HepG2 (cell line): Measurements from ENCODE around the gene SLC2A10. TPM values are rescaled to one million over a fixed set of nuclear protein-coding genes. Genes with fewer than 3 reads are reported as not detected.

Source experiments
- EED ChIP-seq: sonication (generic); formaldehyde crosslinking; IDR thresholded peaks from 2 replicates; pipeline ENCODE4 v1.5.0; 2020; ENCODE audit warnings: mild to moderate bottlenecking, missing genetic modification reagents
- IKZF5 ChIP-seq: IDR thresholded peaks from 2 replicates; pipeline ENCODE4 v1.6.1; 2018; ENCODE audit warnings: missing genetic modification reagents, mild to moderate bottlenecking, missing compliant biosample characterization
- MAX ChIP-seq: IDR thresholded peaks from 2 replicates; pipeline ENCODE4 v1.6.1; 2012; ENCODE audit warnings: inconsistent platforms
- NKX3-1 ChIP-seq: sonication (generic); formaldehyde crosslinking; IDR thresholded peaks from 2 replicates; pipeline ENCODE4 v1.5.0; 2020; ENCODE audit warnings: missing genetic modification reagents
- PBX2 ChIP-seq: IDR thresholded peaks from 2 replicates; pipeline ENCODE4 v1.6.1; 2016; ENCODE audit warnings: control low read depth
- PHF21A ChIP-seq: sonication (generic); formaldehyde crosslinking; IDR thresholded peaks from 2 replicates; pipeline ENCODE4 v1.5.0; 2020; ENCODE audit warnings: mild to moderate bottlenecking, missing genetic modification reagents
- PLRG1 ChIP-seq: fragments of 450-650 bp; conservative IDR thresholded peaks from 2 replicates; pipeline ENCODE4 v1.6.1; 2016
- POGZ ChIP-seq: sonication (generic); formaldehyde crosslinking; IDR thresholded peaks from 2 replicates; pipeline ENCODE4 v1.4.0; 2020; ENCODE audit warnings: mild to moderate bottlenecking, missing genetic modification reagents
- RARG ChIP-seq: sonication (generic); formaldehyde crosslinking; IDR thresholded peaks from 2 replicates; pipeline ENCODE4 v1.4.0; 2020; ENCODE audit warnings: low read depth, mild to moderate bottlenecking, missing genetic modification reagents
- TOPORS ChIP-seq: sonication (generic); formaldehyde crosslinking; IDR thresholded peaks from 2 replicates; pipeline ENCODE4 v1.8.0; 2023; ENCODE audit warnings: mild to moderate bottlenecking, missing genetic modification reagents
- ZBTB7A ChIP-seq: sonication (generic); formaldehyde crosslinking; IDR thresholded peaks from 2 replicates; pipeline ENCODE4 v1.8.0; 2022; ENCODE audit warnings: mild to moderate bottlenecking, missing genetic modification reagents
- ZFP36L2 ChIP-seq: sonication (generic); formaldehyde crosslinking; IDR thresholded peaks from 2 replicates; pipeline ENCODE4 v1.4.0; 2020; ENCODE audit warnings: missing genetic modification reagents
- ZFP37 ChIP-seq: sonication (generic); formaldehyde crosslinking; IDR thresholded peaks from 2 replicates; pipeline ENCODE4 v1.4.0; 2020; ENCODE audit warnings: missing genetic modification reagents, borderline replicate concordance
- ZFY ChIP-seq: sonication (generic); formaldehyde crosslinking; IDR thresholded peaks from 2 replicates; pipeline ENCODE4 v1.4.0; 2020; ENCODE audit warnings: missing genetic modification reagents
- ZMAT3 ChIP-seq: sonication (generic); formaldehyde crosslinking; conservative IDR thresholded peaks from 2 replicates; pipeline ENCODE4 v1.7.0; 2021; ENCODE audit warnings: missing genetic modification reagents
- ZNF180 ChIP-seq: sonication (generic); formaldehyde crosslinking; IDR thresholded peaks from 2 replicates; pipeline ENCODE4 v1.4.0; 2020; ENCODE audit warnings: low read depth, missing genetic modification reagents, borderline replicate concordance
- ZNF264 ChIP-seq: sonication (generic); formaldehyde crosslinking; IDR thresholded peaks from 2 replicates; pipeline ENCODE4 v1.4.0; 2020; ENCODE audit warnings: missing genetic modification reagents
- ZNF30 ChIP-seq: sonication (generic); formaldehyde crosslinking; IDR thresholded peaks from 2 replicates; pipeline ENCODE4 v1.5.0; 2020; ENCODE audit warnings: mild to moderate bottlenecking, missing genetic modification reagents
- ZNF34 ChIP-seq: sonication (generic); formaldehyde crosslinking; IDR thresholded peaks from 2 replicates; pipeline ENCODE4 v1.4.0; 2020; ENCODE audit warnings: mild to moderate bottlenecking, missing genetic modification reagents, borderline replicate concordance
- ZNF83 ChIP-seq: sonication (generic); formaldehyde crosslinking; IDR thresholded peaks from 2 replicates; pipeline ENCODE4 v1.4.0; 2020; ENCODE audit warnings: missing genetic modification reagents, mild to moderate bottlenecking, borderline replicate concordance
- polyA plus RNA-seq, 8 experiments: library from polyadenylated mRNA; depleted of rRNA in 3 of 8; stranded (reverse) in 7 of 8; unstranded in 1 of 8; fragments of >200 nt; fragmentation: Illumina TruSeq in 4 of 8; extraction: Trizol in 4 of 8; gene quantifications; 2 replicates each; pipeline versions ENCODE4 v1.2.1 to v1.2.3, GENCODE V29; 2011 to 2016; ENCODE audit warnings: low read depth in 4 of 8, missing spikeins in 1 of 8, mixed read lengths in 1 of 8; ENCODE audit not compliant: insufficient read depth in 1 of 8
- total RNA-seq, 5 experiments: library from RNA; depleted of rRNA; stranded (reverse); fragments of >200 nt; fragmentation: Illumina TruSeq; extraction: Trizol; gene quantifications; 2 replicates each; pipeline ENCODE4 v1.2.3, GENCODE V29; 2016; ENCODE audit warnings: low read depth in 1 of 5
- TF ChIP-seq, protein P1 (sequence below): sonication (generic); formaldehyde crosslinking; IDR thresholded peaks from 2 replicates; pipeline ENCODE4 v1.4.0; 2020; ENCODE audit warnings: low read depth, mild to moderate bottlenecking, missing genetic modification reagents
- TF ChIP-seq, protein P2 (sequence below): sonication (generic); formaldehyde crosslinking; IDR thresholded peaks from 2 replicates; pipeline ENCODE4 v1.8.1; 2022; ENCODE audit warnings: low read depth, mild to moderate bottlenecking, missing genetic modification reagents

SLC2A10 gene
- total and polyA plus RNA-seq, 2 of the 13 experiments (the other 11 are each of a cell fraction or from before 2014, with no cell fraction given) = 16.0 to 18.4 TPM

DNA sequence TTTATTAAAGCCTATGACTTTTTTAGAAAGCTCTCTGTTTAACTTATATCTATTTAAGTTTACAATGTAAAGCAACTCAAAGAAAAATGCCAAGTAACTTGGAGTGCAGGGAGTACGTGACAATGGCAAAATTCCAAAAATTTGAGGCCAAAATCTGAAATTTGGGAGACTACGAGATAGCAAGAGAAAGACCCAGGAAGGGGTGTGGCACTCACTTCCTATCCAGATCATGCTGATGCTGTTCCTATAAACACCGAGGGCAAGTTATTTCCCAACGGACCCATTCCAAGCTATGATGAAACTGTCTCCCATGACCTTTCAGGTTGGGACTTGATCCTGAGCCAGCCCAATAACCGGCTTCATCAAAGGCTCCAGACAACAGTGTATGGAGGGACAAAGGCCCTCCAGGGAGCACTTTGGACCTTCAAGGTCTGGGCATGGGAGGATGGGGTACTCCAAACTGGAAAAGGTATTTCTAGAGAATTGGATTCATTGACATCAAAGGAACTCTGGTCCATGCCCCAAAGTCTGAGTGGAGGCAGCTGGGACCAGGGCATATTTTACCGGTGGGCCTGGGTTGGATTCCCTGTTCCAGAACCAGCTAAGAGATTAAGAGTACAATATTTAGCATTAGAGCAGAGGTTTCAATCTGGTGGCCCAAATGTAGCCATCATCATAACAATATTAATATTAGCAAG, 42.5 kb upstream of the SLC2A10 start (continued):
- TF ChIP-seq MAX (peak; percentile 84), PLRG1 (no peak), ZBTB7A (peak; percentile 92), ZFP37 (CRISPR knock-in tag) (peak; percentile 98), ZFP36L2 (CRISPR knock-in tag) (0 out of 2 replicates have a peak, but pooled peaks have one; percentile 27), RARG (CRISPR knock-in tag) (no peak; the same call in 1 of the 2 replicates), IKZF5 (CRISPR knock-in tag) (peak; percentile 100), PBX2 (peak; percentile 7; the same call in 1 of the 2 replicates), ZNF180 (CRISPR knock-in tag) (no peak), ZNF34 (CRISPR knock-in tag) (peak; percentile 93; the same call in 1 of the 2 replicates), NKX3-1 (peak; percentile 98), PHF21A (peak; percentile 100), EED (CRISPR knock-in tag) (no peak), ZNF83 (CRISPR knock-in tag) (no peak), TOPORS (CRISPR knock-in tag) (no peak), ZMAT3 (CRISPR knock-in tag) (peak; percentile 96), POGZ (peak; percentile 100), ZNF30 (CRISPR knock-in tag) (no peak), ZFY (CRISPR knock-in tag) (peak; percentile 69), ZNF264 (CRISPR knock-in tag) (peak; percentile 99)
- TF ChIP-seq, protein P1, sequence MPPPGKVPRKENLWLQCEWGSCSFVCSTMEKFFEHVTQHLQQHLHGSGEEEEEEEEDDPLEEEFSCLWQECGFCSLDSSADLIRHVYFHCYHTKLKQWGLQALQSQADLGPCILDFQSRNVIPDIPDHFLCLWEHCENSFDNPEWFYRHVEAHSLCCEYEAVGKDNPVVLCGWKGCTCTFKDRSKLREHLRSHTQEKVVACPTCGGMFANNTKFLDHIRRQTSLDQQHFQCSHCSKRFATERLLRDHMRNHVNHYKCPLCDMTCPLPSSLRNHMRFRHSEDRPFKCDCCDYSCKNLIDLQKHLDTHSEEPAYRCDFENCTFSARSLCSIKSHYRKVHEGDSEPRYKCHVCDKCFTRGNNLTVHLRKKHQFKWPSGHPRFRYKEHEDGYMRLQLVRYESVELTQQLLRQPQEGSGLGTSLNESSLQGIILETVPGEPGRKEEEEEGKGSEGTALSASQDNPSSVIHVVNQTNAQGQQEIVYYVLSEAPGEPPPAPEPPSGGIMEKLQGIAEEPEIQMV (CRISPR knock-in tag) = peak; percentile 93
- TF ChIP-seq, protein P2, sequence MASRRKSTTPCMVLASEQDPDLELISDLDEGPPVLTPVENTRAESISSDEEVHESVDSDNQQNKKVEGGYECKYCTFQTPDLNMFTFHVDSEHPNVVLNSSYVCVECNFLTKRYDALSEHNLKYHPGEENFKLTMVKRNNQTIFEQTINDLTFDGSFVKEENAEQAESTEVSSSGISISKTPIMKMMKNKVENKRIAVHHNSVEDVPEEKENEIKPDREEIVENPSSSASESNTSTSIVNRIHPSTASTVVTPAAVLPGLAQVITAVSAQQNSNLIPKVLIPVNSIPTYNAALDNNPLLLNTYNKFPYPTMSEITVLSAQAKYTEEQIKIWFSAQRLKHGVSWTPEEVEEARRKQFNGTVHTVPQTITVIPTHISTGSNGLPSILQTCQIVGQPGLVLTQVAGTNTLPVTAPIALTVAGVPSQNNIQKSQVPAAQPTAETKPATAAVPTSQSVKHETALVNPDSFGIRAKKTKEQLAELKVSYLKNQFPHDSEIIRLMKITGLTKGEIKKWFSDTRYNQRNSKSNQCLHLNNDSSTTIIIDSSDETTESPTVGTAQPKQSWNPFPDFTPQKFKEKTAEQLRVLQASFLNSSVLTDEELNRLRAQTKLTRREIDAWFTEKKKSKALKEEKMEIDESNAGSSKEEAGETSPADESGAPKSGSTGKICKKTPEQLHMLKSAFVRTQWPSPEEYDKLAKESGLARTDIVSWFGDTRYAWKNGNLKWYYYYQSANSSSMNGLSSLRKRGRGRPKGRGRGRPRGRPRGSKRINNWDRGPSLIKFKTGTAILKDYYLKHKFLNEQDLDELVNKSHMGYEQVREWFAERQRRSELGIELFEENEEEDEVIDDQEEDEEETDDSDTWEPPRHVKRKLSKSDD (CRISPR knock-in tag) = peak; percentile 91; the same call in 1 of the 2 replicates
